OCI-LY7 (cell line): ENCODE measurements around the gene RGMB. TPM values are rescaled to one million over a fixed set of nuclear protein-coding genes. Genes with fewer than 3 reads are reported as not detected.

Experiments
- BruUV-seq: library from RNA; stranded (reverse); fragments of 400-500 nt; replicated peaks from 2 replicates; lab custom pipeline; 2021; lab: Mats Ljungman, UMichigan
- CTCF ChIA-PET: fragments of 300-600 bp; sonication (Branson Sonifier 250); formaldehyde crosslinking; loops from one replicate; lab custom pipeline; 2022; ENCODE audit warnings: antibody characterized with exemption; ENCODE audit not compliant: unreplicated experiment; lab: Charles Lee
- POLR2A ChIA-PET: fragments of 300-600 bp; sonication (Branson Sonifier 250); formaldehyde crosslinking; loops from one replicate; lab custom pipeline; 2022; ENCODE audit warnings: antibody characterized with exemption; lab: Charles Lee
- DNase-seq: peaks from one replicate; pipeline ENCODE4 v3.0.0-alpha.2; 2015; ENCODE audit warnings: low spot score
- H2AFZ ChIP-seq: fragments of 200-600 bp; sonication (generic), shearing (Covaris generic); 2 replicates; pipeline ENCODE4 v1.6.1; 2014; ENCODE audit warnings: mild to moderate bottlenecking, antibody characterized with exemption, low read length, moderate library complexity
- H3K27ac ChIP-seq: fragments of 200-600 bp; sonication (generic); 2 replicates; pipeline ENCODE4 v1.5.1; 2014; ENCODE audit warnings: mixed run types, low read depth, mild to moderate bottlenecking, moderate library complexity, low read length, inconsistent platforms; ENCODE audit not compliant: poor library complexity, severe bottlenecking
- H3K36me3 ChIP-seq: fragments of 200-600 bp; sonication (generic); 2 replicates; pipeline ENCODE4 v1.6.1; 2014; ENCODE audit warnings: mild to moderate bottlenecking, antibody characterized with exemption, low read length, moderate library complexity, mixed read lengths; ENCODE audit not compliant: insufficient read depth
- H3K4me1 ChIP-seq: fragments of 200-600 bp; sonication (generic); 2 replicates; pipeline ENCODE4 v1.5.1; 2014; ENCODE audit warnings: mild to moderate bottlenecking, low read length; ENCODE audit not compliant: insufficient read depth, poor library complexity, severe bottlenecking
- H3K4me2 ChIP-seq: fragments of 200-600 bp; sonication (generic); 2 replicates; pipeline ENCODE4 v1.6.1; 2014; ENCODE audit warnings: mild to moderate bottlenecking, low read length
- H3K4me3 ChIP-seq: fragments of 200-600 bp; sonication (generic); 2 replicates; pipeline ENCODE4 v1.5.1; 2014; ENCODE audit warnings: mild to moderate bottlenecking, low read depth, low read length; ENCODE audit not compliant: poor library complexity, severe bottlenecking
- H3K79me2 ChIP-seq: fragments of 200-600 bp; sonication (generic); 2 replicates; pipeline ENCODE4 v1.6.1; 2016; ENCODE audit warnings: low read depth, mild to moderate bottlenecking, low read length, moderate library complexity, mixed read lengths; ENCODE audit not compliant: insufficient read depth
- H3K9me2 ChIP-seq: fragments of 200-600 bp; sonication (generic); 2 replicates; pipeline ENCODE4 v1.6.1; 2016; ENCODE audit warnings: mild to moderate bottlenecking, low read length, mixed read lengths; ENCODE audit not compliant: insufficient read depth
- H3K9me3 ChIP-seq: fragments of 200-600 bp; sonication (generic); 2 replicates; pipeline ENCODE4 v1.6.1; 2014; ENCODE audit warnings: mild to moderate bottlenecking, mixed run types, low read length, mixed read lengths
- H4K20me1 ChIP-seq: fragments of 200-600 bp; sonication (generic); 2 replicates; pipeline ENCODE4 v1.6.1; 2014; ENCODE audit warnings: mild to moderate bottlenecking, antibody characterized with exemption, low read length, moderate library complexity, mixed read lengths; ENCODE audit not compliant: insufficient read depth
- EZH2phosphoT487 ChIP-seq: fragments of 200-600 bp; sonication (generic); IDR thresholded peaks from 2 replicates; pipeline ENCODE4 v1.6.1; 2018; ENCODE audit warnings: low read depth, borderline replicate concordance, mild to moderate bottlenecking, mixed run types, antibody characterized with exemption, low read length, moderate library complexity, mixed read lengths
- intact Hi-C: fragments of 100-400 bp; cut with micrococcal nuclease; formaldehyde crosslinking; loops from one replicate; pipeline ENCODE4 v1.10.0; 2022; ENCODE audit not compliant: unreplicated experiment
- total RNA-seq, 2 experiments: library from RNA; depleted of rRNA in 1 of 2; stranded (reverse); fragments of >200 nt in 1 of 2; shearing (Covaris generic) in 1 of 2; gene quantifications; 2 replicates each; pipeline ENCODE4 v1.2.3, GENCODE V29; 2014 to 2022
- TF ChIP-seq, protein P1 (sequence below): fragments of 200-600 bp; sonication (generic); conservative IDR thresholded peaks from 2 replicates; pipeline ENCODE4 v1.5.1; 2014; ENCODE audit warnings: mild to moderate bottlenecking, antibody characterized with exemption, low read length, moderate library complexity, mixed read lengths

RGMB gene
- total RNA-seq, 2 experiments from 2014 or later: 9.2 to 11.2 TPM

DNA sequence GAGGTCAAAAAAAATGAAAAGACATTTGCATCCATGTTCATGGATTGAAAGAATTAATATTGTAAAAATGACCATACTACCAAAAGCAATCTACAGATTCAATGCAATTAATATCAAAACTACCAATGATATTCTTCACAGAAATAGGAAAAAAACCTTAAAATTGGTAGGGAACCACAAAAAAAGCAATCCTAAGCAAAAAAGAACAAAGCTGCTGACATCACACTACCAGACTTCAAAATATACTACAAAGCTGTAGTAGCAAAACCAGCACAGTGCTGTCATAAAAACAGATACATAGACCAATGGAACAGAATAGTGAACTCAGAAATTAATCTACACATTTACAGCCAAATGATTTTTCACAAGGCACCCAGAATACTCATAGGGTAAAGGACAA is 34.3 kb downstream of the RGMB start:
- POLR2A ChIA-PET: no interaction called here
- intact Hi-C loops: no loop called here
- no peak overlapping the region for H2AFZ ChIP-seq
- H3K36me3 ChIP-seq: no peaks in the 10 kb centered on the region
- H3K4me1 ChIP-seq: no peaks in the 10 kb centered on the region
- CTCF ChIA-PET: no interaction called here
- no peak overlapping the region for H3K27ac ChIP-seq
- no peak for DNase-seq
- no peaks in the 10 kb centered on the region for H3K9me2 ChIP-seq
- no peak overlapping the region for H3K4me3 ChIP-seq
- H3K9me3 ChIP-seq: peaks cover 11% of the 10 kb centered on the region
- no peaks in the 10 kb centered on the region for H3K79me2 ChIP-seq
- BruUV-seq: no TSS peak
- H4K20me1 ChIP-seq: no peaks in the 10 kb centered on the region
- no peak overlapping the region for H3K4me2 ChIP-seq
- TF ChIP-seq, protein P1, sequence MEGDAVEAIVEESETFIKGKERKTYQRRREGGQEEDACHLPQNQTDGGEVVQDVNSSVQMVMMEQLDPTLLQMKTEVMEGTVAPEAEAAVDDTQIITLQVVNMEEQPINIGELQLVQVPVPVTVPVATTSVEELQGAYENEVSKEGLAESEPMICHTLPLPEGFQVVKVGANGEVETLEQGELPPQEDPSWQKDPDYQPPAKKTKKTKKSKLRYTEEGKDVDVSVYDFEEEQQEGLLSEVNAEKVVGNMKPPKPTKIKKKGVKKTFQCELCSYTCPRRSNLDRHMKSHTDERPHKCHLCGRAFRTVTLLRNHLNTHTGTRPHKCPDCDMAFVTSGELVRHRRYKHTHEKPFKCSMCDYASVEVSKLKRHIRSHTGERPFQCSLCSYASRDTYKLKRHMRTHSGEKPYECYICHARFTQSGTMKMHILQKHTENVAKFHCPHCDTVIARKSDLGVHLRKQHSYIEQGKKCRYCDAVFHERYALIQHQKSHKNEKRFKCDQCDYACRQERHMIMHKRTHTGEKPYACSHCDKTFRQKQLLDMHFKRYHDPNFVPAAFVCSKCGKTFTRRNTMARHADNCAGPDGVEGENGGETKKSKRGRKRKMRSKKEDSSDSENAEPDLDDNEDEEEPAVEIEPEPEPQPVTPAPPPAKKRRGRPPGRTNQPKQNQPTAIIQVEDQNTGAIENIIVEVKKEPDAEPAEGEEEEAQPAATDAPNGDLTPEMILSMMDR: no peak
- TF ChIP-seq EZH2phosphoT487: no peak

DNA sequence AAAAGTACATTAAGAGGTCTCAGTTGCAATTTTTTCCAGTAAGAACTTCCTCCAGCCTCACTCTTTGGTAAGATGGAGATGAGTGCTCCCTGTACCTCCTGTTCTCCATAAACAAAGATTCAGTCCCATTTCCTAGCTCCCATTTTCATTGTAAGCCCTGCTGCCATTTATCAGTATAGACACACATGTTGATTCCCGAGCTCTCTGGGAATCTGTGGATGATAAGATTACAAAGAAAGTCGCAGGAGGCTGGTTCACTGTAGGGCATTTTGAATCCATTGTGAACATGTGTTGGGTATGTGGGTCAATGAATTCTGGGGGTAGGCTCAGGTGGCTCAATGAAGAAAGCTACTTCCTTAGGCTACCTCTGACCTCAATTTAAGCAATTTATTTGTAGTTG is 36.7 kb downstream of the RGMB start:
- ChIA-PET POLR2A (interaction anchor here (0.6 kb wide), 1 partner anchor 21 kb away, joined by 3 read pairs; no protein-coding TSS in a partner anchor), CTCF (no interaction called here)
- Histone ChIP-seq H3K4me3 (no peak overlapping the region), H3K9me2 (no peaks in the 10 kb centered on the region), H3K4me1 (no peaks in the 10 kb centered on the region), H3K9me3 (peaks cover 11% of the 10 kb centered on the region), H2AFZ (no peak overlapping the region), H3K36me3 (no peaks in the 10 kb centered on the region), H3K27ac (no peak overlapping the region), H3K79me2 (no peaks in the 10 kb centered on the region), H4K20me1 (no peaks in the 10 kb centered on the region), H3K4me2 (no peak overlapping the region)
- TF ChIP-seq, protein P1: no peak
- no peak for TF ChIP-seq EZH2phosphoT487
- no TSS peak for BruUV-seq
- no peak for DNase-seq
- intact Hi-C loops: no loop called here

DNA sequence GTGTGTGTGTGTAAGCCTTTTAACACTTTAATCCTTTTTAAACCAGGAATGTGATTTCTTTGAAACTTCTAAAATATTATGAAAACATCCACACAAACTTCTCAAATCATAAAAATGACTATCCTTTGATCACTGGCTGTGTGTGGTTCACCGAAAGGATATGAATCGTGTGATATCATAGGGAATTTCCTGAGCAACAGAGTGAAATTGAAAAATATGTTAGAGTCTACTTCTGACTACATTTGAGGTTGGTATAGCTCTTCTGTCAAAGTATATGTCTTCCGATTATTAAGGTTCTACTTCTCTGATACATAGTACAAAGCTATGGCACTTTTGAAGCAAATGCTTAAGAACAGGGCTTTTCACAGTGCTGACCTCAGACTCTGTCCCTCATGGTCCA is 40.3 kb downstream of the RGMB start:
- Histone ChIP-seq H3K9me2 (no peaks in the 10 kb centered on the region), H3K4me1 (no peaks in the 10 kb centered on the region), H3K36me3 (no peaks in the 10 kb centered on the region), H3K4me3 (no peak overlapping the region), H3K9me3 (no peaks in the 10 kb centered on the region), H3K79me2 (no peaks in the 10 kb centered on the region), H4K20me1 (no peaks in the 10 kb centered on the region), H3K4me2 (no peak overlapping the region), H3K27ac (no peak overlapping the region), H2AFZ (no peak overlapping the region)
- no peak for DNase-seq
- POLR2A ChIA-PET: no interaction called here
- CTCF ChIA-PET: no interaction called here
- TF ChIP-seq, protein P1: no peak
- TF ChIP-seq EZH2phosphoT487: no peak
- intact Hi-C loops: no loop called here
- no TSS peak for BruUV-seq
